Adrenal gland (tissue), 5 donors: Measurements from ENCODE around the gene PDIA4.

Experiments
- POLR2A ChIP-seq, 2 donors: fragments of 450-650 bp; IDR thresholded peaks; one replicate each; pipeline ENCODE4 v1.6.1; 2017; ENCODE audit warnings: antibody characterized with exemption in 2 of 2, mild to moderate bottlenecking in 2 of 2, moderate library complexity in 1 of 2
- TF ChIP-seq, protein P1 (sequence below), 6 experiments: fragments of 450-650 bp in 4 of 6; fragments of 200-600 bp in 2 of 6; sonication (generic) in 1 of 6; IDR thresholded peaks; 1 replicate in 5 of 6; 2 replicates in 1 of 6; pipeline versions ENCODE4 v1.5.1 to v1.8.0; 2016 to 2021; ENCODE audit warnings: antibody characterized with exemption in 6 of 6, mild to moderate bottlenecking in 2 of 6, moderate library complexity in 1 of 6
- donor health status: DM: no; HTN: no; CAD: no.

DNA sequence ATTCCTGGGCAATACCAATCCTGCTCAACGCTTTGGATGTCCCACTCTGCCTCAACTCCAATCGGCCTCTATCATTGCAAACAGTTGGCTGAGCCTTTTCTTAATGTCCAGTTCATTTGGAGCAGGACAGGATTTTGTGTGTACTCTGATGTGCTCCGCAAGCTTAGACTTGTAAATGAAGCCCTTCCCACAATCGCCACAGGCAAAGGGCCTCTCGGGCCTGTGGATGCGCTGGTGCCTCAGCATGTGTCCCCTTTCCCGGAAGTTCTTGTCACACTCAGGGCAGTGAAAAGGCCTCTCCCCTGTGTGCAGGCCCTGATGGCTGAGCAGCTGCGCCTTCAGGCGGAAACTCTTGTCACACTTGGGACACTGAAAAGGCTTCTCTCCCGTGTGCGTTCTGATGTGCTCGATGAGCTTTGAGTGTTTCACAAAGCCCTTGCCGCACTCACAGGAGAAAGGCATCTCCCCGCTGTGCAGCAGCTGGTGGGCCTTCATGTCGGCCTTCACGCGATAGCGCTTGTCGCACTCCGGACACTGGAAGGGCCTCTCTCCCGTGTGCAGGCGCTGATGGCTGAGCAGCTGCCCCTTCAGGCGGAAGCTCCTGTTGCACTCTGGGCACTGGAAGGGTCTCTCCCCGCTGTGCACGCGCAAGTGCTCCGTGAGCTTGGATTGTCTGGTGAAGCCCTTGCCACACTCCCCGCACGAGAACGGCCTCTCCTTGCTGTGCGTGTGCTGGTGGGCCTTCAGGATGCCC lies 42.2 kb upstream of the PDIA4 start:
- TF ChIP-seq, protein P1, sequence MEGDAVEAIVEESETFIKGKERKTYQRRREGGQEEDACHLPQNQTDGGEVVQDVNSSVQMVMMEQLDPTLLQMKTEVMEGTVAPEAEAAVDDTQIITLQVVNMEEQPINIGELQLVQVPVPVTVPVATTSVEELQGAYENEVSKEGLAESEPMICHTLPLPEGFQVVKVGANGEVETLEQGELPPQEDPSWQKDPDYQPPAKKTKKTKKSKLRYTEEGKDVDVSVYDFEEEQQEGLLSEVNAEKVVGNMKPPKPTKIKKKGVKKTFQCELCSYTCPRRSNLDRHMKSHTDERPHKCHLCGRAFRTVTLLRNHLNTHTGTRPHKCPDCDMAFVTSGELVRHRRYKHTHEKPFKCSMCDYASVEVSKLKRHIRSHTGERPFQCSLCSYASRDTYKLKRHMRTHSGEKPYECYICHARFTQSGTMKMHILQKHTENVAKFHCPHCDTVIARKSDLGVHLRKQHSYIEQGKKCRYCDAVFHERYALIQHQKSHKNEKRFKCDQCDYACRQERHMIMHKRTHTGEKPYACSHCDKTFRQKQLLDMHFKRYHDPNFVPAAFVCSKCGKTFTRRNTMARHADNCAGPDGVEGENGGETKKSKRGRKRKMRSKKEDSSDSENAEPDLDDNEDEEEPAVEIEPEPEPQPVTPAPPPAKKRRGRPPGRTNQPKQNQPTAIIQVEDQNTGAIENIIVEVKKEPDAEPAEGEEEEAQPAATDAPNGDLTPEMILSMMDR (IDR thresholded peaks at IDR 0.05) = no peak
- no peak for TF ChIP-seq POLR2A (IDR thresholded peaks at IDR 0.05)
